Fibroblast of lung (primary cell): ENCODE data around the gene CBFA2T2. TPM values are rescaled to one million over a fixed set of nuclear protein-coding genes. Genes with fewer than 3 reads are reported as not detected.
A peak's percentile ranks its signal among the peaks of the same experiment; 100 is the strongest.
"Not testable (repeated sequence)": the region's sequence is repeated elsewhere in the genome, so short reads cannot be mapped to it uniquely, and the experiment has no call there.

ENCODE experiments used
- DNase-seq, 2 donors: peaks; one replicate each; pipeline versions ENCODE4 v3.0.0 to v3.0.0-alpha.2; 2010; ENCODE audit warnings: low read depth in 2 of 2
- H2AFZ ChIP-seq: 2 replicates; pipeline ENCODE4 v1.5.1; 2012; ENCODE audit warnings: low read length, control low read depth, inconsistent platforms
- H3K27ac ChIP-seq: 2 replicates; pipeline ENCODE4 v1.5.1; 2011; ENCODE audit warnings: low read length, control low read depth; ENCODE audit not compliant: insufficient read depth
- H3K27me3 ChIP-seq: 2 replicates; pipeline ENCODE4 v1.5.1; 2011; ENCODE audit warnings: mild to moderate bottlenecking, low read length; ENCODE audit not compliant: control insufficient read depth, insufficient read depth
- H3K36me3 ChIP-seq: 2 replicates; pipeline ENCODE4 v1.5.1; 2011; ENCODE audit warnings: low read length; ENCODE audit not compliant: control insufficient read depth, insufficient read depth
- H3K4me1 ChIP-seq: 2 replicates; pipeline ENCODE4 v1.5.1; 2011; ENCODE audit warnings: low read length; ENCODE audit not compliant: control insufficient read depth, insufficient read depth; ENCODE audit errors: extremely low read depth
- H3K4me2 ChIP-seq: 2 replicates; pipeline ENCODE4 v1.5.1; 2011; ENCODE audit warnings: low read length, control low read depth; ENCODE audit not compliant: insufficient read depth; ENCODE audit errors: extremely low read depth
- H3K4me3 ChIP-seq, 4 experiments: fragments of 200-600 bp in 1 of 4; sonication (generic) in 1 of 4; replicated peaks in 1 of 4; 2 replicates each; pipeline ENCODE4 v1.5.1; 2011 to 2016; ENCODE audit warnings: low read length in 4 of 4, low read depth in 3 of 4, mild to moderate bottlenecking in 3 of 4, control low read depth in 2 of 4, inconsistent platforms in 1 of 4, mixed read lengths in 1 of 4; ENCODE audit not compliant: insufficient read depth in 1 of 4; ENCODE audit errors: control extremely low read depth in 1 of 4
- H3K79me2 ChIP-seq: 2 replicates; pipeline ENCODE4 v1.5.1; 2012; ENCODE audit warnings: mild to moderate bottlenecking, low read length, inconsistent platforms; ENCODE audit not compliant: control insufficient read depth, insufficient read depth
- H3K9ac ChIP-seq: 2 replicates; pipeline ENCODE4 v1.5.1; 2011; ENCODE audit warnings: mild to moderate bottlenecking, low read length, control low read depth; ENCODE audit not compliant: insufficient read depth
- H3K9me3 ChIP-seq: 2 replicates; pipeline ENCODE4 v1.5.1; 2012; ENCODE audit warnings: low read depth, low read length; ENCODE audit not compliant: control insufficient read depth, insufficient read depth
- H4K20me1 ChIP-seq: 2 replicates; pipeline ENCODE4 v1.5.1; 2011; ENCODE audit warnings: low read length; ENCODE audit not compliant: control insufficient read depth, insufficient read depth; ENCODE audit errors: extremely low read depth
- EZH2 ChIP-seq: IDR thresholded peaks from 2 replicates; pipeline ENCODE4 v1.5.1; 2012; ENCODE audit warnings: low read length, control low read depth, mild to moderate bottlenecking; ENCODE audit errors: missing control alignments
- polyA plus RNA-seq, 2 donors: library from polyadenylated mRNA; depleted of rRNA in 1 of 2; stranded (reverse) in 1 of 2; unstranded in 1 of 2; fragments of >200 nt; gene quantifications; 2 replicates each; pipeline ENCODE4 v1.2.1, GENCODE V29; 2011 to 2012; ENCODE audit warnings: missing spikeins in 1 of 2
- total RNA-seq: library from RNA; depleted of rRNA; stranded (reverse); fragments of >200 nt; gene quantifications from 2 replicates; pipeline ENCODE4 v1.2.1, GENCODE V29; 2014
- TF ChIP-seq, protein P1 (sequence below), 2 donors: IDR thresholded peaks in 1 of 2; conservative IDR thresholded peaks in 1 of 2; 1 replicate in 1 of 2; 2 replicates in 1 of 2; pipeline ENCODE4 v1.5.1; 2011 to 2012; ENCODE audit warnings: low read length in 2 of 2, control low read depth in 1 of 2, inconsistent platforms in 1 of 2, low read depth in 1 of 2, mild to moderate bottlenecking in 1 of 2

Gene CBFA2T2
- total and polyA plus RNA-seq, 2 donors (not counting 1 experiment from before 2014, with no cell fraction given), result 5.6 to 7.3 TPM

DNA sequence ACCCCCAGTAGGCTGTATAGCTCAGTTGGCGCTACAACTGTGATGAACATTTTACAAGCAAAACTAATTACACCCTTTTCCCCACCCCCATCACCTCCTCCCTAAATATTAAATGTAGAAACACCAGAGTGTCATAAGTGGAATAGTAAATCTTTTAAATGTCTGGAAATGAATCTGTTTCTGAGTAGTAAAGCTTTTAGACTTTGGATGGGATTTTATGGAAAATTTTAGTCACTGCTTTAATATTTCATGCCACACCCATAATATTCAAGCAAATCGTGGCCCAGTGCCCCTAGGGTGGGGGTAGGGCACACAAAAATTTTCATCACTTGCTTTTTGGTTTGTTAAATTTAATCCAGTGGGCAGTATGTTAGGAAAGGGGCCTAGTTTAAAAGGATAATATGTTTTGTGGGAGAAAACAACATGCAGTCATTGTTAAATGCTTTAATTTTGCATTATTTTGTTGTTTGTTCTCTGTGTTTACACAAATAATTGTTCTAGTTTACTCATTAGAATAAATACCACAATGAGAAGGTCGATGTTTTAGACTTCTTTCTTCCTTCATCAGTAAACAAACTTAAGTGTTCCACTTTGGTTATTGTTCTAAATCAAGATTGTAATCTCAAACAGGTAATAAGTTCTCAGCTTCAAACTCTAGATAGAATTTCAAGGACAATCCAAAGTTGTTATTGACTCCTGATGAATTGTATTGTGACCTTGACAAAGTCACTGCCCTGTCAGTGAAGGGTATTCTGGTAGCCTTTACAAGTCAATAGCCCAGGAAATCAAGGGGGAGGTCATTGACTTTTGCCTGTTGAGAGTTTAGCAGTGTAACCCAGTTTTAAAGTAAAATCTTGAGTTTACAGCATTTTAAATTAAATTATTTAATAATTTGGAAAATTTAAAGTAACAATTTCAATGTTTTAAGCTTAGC is 79.2 kb downstream of the CBFA2T2 start:
- H3K9ac ChIP-seq, result no peak overlapping the region
- no peak overlapping the region for H3K4me2 ChIP-seq
- no peaks in the 10 kb centered on the region for H3K4me1 ChIP-seq
- no peak overlapping the region for H3K4me3 ChIP-seq
- no peaks in the 10 kb centered on the region for H3K27me3 ChIP-seq
- no peaks in the 10 kb centered on the region for H3K9me3 ChIP-seq
- no peaks in the 10 kb centered on the region for H3K79me2 ChIP-seq
- no peaks in the 10 kb centered on the region for H3K36me3 ChIP-seq
- TF ChIP-seq, protein P1, sequence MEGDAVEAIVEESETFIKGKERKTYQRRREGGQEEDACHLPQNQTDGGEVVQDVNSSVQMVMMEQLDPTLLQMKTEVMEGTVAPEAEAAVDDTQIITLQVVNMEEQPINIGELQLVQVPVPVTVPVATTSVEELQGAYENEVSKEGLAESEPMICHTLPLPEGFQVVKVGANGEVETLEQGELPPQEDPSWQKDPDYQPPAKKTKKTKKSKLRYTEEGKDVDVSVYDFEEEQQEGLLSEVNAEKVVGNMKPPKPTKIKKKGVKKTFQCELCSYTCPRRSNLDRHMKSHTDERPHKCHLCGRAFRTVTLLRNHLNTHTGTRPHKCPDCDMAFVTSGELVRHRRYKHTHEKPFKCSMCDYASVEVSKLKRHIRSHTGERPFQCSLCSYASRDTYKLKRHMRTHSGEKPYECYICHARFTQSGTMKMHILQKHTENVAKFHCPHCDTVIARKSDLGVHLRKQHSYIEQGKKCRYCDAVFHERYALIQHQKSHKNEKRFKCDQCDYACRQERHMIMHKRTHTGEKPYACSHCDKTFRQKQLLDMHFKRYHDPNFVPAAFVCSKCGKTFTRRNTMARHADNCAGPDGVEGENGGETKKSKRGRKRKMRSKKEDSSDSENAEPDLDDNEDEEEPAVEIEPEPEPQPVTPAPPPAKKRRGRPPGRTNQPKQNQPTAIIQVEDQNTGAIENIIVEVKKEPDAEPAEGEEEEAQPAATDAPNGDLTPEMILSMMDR (conservative IDR thresholded peaks at IDR 0.05 in 1 of 2, IDR thresholded peaks at IDR 0.05 in 1 of 2; ENCODE audit: low read depth in 1 of 2, low read length in 2 of 2), result no peak
- no peak for TF ChIP-seq EZH2
- DNase-seq, result peak in 1 of 2 donors; percentile 15
- no peak overlapping the region for H2AFZ ChIP-seq
- H3K27ac ChIP-seq, result no peak overlapping the region
- no peaks in the 10 kb centered on the region for H4K20me1 ChIP-seq

DNA sequence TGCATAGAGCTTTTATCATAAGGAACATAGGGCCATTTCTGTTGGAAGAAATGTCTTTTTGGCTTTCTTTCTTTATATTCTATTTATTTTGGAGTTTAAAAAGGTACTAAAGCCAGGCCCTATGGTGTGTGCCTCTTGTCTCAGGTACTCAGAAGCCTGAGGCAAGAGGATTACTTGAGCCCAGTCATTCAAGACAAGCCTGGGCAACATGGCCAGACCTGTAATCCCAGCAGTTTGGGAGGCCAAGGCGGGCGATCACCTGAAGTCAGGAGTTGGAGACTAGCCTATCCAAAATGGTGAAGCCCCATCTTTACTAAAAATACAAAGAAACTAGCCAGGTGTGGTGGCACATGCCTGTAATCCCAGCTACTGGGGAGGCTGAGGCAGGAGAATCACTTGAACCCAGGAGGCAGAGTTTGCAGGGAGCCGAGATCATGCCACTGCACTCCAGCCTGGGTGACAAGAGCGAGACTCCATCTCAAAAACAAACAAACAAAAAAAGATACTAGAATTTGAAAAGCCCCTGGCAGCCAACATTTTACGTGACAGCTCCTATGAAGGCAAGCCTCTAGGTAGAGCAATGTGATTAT is 80.0 kb downstream of the CBFA2T2 start:
- Histone ChIP-seq H3K27ac (no peak overlapping the region), H3K9ac (no peak overlapping the region), H3K79me2 (no peaks in the 10 kb centered on the region), H3K27me3 (no peaks in the 10 kb centered on the region), H3K4me3 (no peak overlapping the region), H3K36me3 (no peaks in the 10 kb centered on the region), H3K4me1 (no peaks in the 10 kb centered on the region), H4K20me1 (no peaks in the 10 kb centered on the region), H3K9me3 (no peaks in the 10 kb centered on the region), H3K4me2 (no peak overlapping the region), H2AFZ (no peak overlapping the region)
- no peak for TF ChIP-seq EZH2
- TF ChIP-seq, protein P1 (conservative IDR thresholded peaks at IDR 0.05 in 1 of 2, IDR thresholded peaks at IDR 0.05 in 1 of 2; ENCODE audit: low read depth in 1 of 2, low read length in 2 of 2), result no peak
- no peak for DNase-seq

DNA sequence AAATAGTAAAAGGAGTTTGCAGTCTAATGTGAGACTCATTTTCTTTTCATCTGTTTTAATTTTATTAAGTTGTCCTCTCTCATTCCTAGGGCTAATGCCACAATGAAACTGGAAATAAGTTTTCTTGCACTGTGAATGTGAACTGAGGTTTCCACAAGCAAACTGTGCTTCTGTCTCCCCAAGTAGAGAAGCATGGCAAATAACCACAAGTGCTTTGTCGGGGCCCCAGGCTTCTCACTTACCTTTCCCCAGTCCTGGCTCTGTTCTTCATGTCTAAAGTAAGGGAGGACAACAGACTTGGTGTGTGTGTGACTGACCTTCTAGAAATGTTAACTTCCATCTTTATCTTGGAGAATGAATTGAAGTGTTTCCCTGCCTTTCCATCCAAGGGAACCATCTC is 80.8 kb downstream of the CBFA2T2 start:
- H3K79me2 ChIP-seq, result no peaks in the 10 kb centered on the region
- H3K9ac ChIP-seq, result no peak overlapping the region
- no peaks in the 10 kb centered on the region for H3K36me3 ChIP-seq
- H3K9me3 ChIP-seq, result no peaks in the 10 kb centered on the region
- DNase-seq, result no peak
- no peaks in the 10 kb centered on the region for H4K20me1 ChIP-seq
- TF ChIP-seq EZH2, result no peak
- TF ChIP-seq, protein P1 (conservative IDR thresholded peaks at IDR 0.05 in 1 of 2, IDR thresholded peaks at IDR 0.05 in 1 of 2; ENCODE audit: low read depth in 1 of 2, low read length in 2 of 2), result no peak
- H3K27ac ChIP-seq, result no peak overlapping the region
- H3K4me2 ChIP-seq, result no peak overlapping the region
- no peak overlapping the region for H2AFZ ChIP-seq
- no peaks in the 10 kb centered on the region for H3K4me1 ChIP-seq
- no peaks in the 10 kb centered on the region for H3K27me3 ChIP-seq
- H3K4me3 ChIP-seq, result no peak overlapping the region

DNA sequence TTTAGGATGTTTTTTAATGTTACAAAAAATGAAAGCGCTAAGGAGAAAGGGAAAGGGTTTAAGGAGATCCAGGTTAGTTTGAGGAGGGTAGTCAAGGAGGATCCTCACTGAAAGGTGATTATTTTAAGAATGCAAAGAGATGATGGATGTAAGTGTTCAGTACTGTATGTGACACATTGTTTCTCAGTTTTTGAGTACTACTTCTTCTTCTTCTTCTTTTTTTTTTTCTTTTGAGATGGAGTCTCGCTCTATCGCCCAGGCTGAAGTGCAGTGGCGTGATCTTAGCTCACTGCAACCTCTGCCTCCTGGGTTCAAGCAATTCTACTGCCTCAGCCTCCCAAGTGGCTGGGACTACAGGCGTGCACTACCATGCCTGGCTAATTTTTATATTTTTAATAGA is 83.4 kb downstream of the CBFA2T2 start:
- H3K27me3 ChIP-seq, DNase-seq, H3K79me2 ChIP-seq, H3K4me3 ChIP-seq, H3K27ac ChIP-seq, H2AFZ ChIP-seq, H3K4me1 ChIP-seq, H3K36me3 ChIP-seq, H3K9ac ChIP-seq, H3K4me2 ChIP-seq, H3K9me3 ChIP-seq, H4K20me1 ChIP-seq: not testable (repeated sequence)
